ENCODE measurements around the gene RASGRP2. TPM values are rescaled to one million over a fixed set of nuclear protein-coding genes. Genes with fewer than 3 reads are reported as not detected.

RASGRP2 gene
- total RNA-seq, 1 donor from 2014 or later: 11.7 TPM

GRCh38 chr11:64715756-64716472 lies 28.0 kb downstream of the RASGRP2 start:
- Mint-ChIP-seq H3K36me3 (no peaks in the 10 kb centered on the region), H3K4me1 (ENCODE audit: unreplicated experiment) (peaks cover 15% of the 10 kb centered on the region), H3K27ac (no peak overlapping the region), H3K9me3 (no peaks in the 10 kb centered on the region), H3K27me3 (peaks cover 89% of the 10 kb centered on the region), H3K4me3 (no peak overlapping the region)
- DNase-seq (ENCODE audit: extremely low spot score, unreplicated experiment): no peak
- TF ChIP-seq CTCF (conservative IDR thresholded peaks at IDR 0.05): no peak

- Mint-ChIP-seq H3K27ac (no peak overlapping the region), H3K27me3 (peaks cover 89% of the 10 kb centered on the region), H3K9me3 (no peaks in the 10 kb centered on the region), H3K4me3 (no peak overlapping the region), H3K36me3 (no peaks in the 10 kb centered on the region), H3K4me1 (ENCODE audit: unreplicated experiment) (peaks cover 19% of the 10 kb centered on the region)
- DNase-seq (ENCODE audit: extremely low spot score, unreplicated experiment): no peak
- no peak for TF ChIP-seq CTCF (conservative IDR thresholded peaks at IDR 0.05)
Observed at GRCh38 chr11:64715110-64715509, 28.8 kb downstream of the RASGRP2 start.

- no peak for DNase-seq (ENCODE audit: extremely low spot score, unreplicated experiment)
- Mint-ChIP-seq H3K4me1 (ENCODE audit: unreplicated experiment) (peaks cover 19% of the 10 kb centered on the region), H3K9me3 (no peaks in the 10 kb centered on the region), H3K27ac (no peak overlapping the region), H3K36me3 (no peaks in the 10 kb centered on the region), H3K27me3 (peaks cover 89% of the 10 kb centered on the region), H3K4me3 (peak overlapping the region; percentile 47)
- TF ChIP-seq CTCF (conservative IDR thresholded peaks at IDR 0.05): no peak
Observed at GRCh38 chr11:64714666-64715065, 29.3 kb downstream of the RASGRP2 start.

- Mint-ChIP-seq H3K36me3 (no peaks in the 10 kb centered on the region), H3K4me3 (peak overlapping the region; percentile 47), H3K9me3 (no peaks in the 10 kb centered on the region), H3K27me3 (peaks cover 87% of the 10 kb centered on the region), H3K27ac (no peak overlapping the region), H3K4me1 (ENCODE audit: unreplicated experiment) (peaks cover 19% of the 10 kb centered on the region)
- no peak for DNase-seq (ENCODE audit: extremely low spot score, unreplicated experiment)
- no peak for TF ChIP-seq CTCF (conservative IDR thresholded peaks at IDR 0.05)
Observed at GRCh38 chr11:64713781-64714363, 30.1 kb downstream of the RASGRP2 start.

GRCh38 chr11:64713016-64713707 lies 30.8 kb downstream of the RASGRP2 start:
- Mint-ChIP-seq H3K9me3 (no peaks in the 10 kb centered on the region), H3K4me1 (ENCODE audit: unreplicated experiment) (peaks cover 19% of the 10 kb centered on the region), H3K36me3 (no peaks in the 10 kb centered on the region), H3K27me3 (peaks cover 84% of the 10 kb centered on the region), H3K27ac (no peak overlapping the region), H3K4me3 (no peak overlapping the region)
- TF ChIP-seq CTCF (conservative IDR thresholded peaks at IDR 0.05): no peak
- DNase-seq (ENCODE audit: extremely low spot score, unreplicated experiment): no peak
